Occipital lobe (tissue), 3 donors: ENCODE results near the gene BICDL2. TPM values are rescaled to one million over a fixed set of nuclear protein-coding genes. Genes with fewer than 3 reads are reported as not detected.
A peak's percentile ranks its signal among the peaks of the same experiment; 100 is the strongest.

Source experiments
- DNase-seq: peaks from one replicate; lab custom pipeline; 2025; lab: John Stamatoyannopoulos, UW
- small RNA-seq: library from RNA; depleted of rRNA; stranded (forward); fragments of <200 nt; gene quantifications from one replicate; pipeline ENCODE3, GENCODE V24; 2014
- total RNA-seq: library from RNA; depleted of rRNA; stranded (reverse); fragments of >200 nt; gene quantifications from one replicate; pipeline ENCODE4 v1.2.3, GENCODE V29; 2014

Gene BICDL2
- total RNA-seq, 1 donor from 2014 or later, result not detected

GRCh38 chr16:2986623-2987188, 50.0 kb downstream of the BICDL2 start:
- no peak for DNase-seq

DNA sequence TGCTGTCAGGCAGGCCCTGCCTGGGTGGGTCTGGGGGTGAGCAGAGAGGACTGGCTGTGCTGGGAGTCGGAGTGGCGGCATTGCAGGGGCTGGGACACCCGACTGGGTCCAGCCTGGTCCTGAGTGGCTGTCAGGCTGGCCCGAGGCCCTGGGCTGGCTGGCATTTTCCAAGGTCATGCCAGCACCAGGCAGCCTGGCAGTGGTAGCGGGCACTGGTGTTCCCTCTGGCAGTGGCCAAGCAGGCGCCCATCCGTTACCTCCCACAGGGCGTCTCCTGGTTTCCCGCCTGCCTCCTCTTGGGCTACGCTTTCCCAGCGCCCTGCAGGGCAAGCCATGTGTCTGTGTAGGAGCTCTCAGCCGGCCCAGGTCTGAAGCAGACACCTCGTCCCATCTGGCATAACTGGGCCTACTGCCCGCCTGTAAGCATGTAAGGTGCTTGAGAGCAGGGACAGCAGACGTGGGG, 50.8 kb downstream of the BICDL2 start:
- DNase-seq, result no peak

GRCh38 chr16:2985462-2985861, 51.3 kb downstream of the BICDL2 start:
- DNase-seq, result no peak

- peak; percentile 74 for DNase-seq
These were observed 53.0 kb downstream of the BICDL2 start for GRCh38 chr16:2983706-2984136.

GRCh38 chr16:2982402-2982801, 54.3 kb downstream of the BICDL2 start:
- no peak for DNase-seq

GRCh38 chr16:2981899-2982250, 54.9 kb downstream of the BICDL2 start:
- no peak for DNase-seq

- DNase-seq, result no peak
These were observed 55.4 kb downstream of the BICDL2 start for GRCh38 chr16:2981177-2981898.

GRCh38 chr16:2980227-2981176, 56.2 kb downstream of the BICDL2 start, which contains the start of gene PKMYT1:
Gene PKMYT1, minus strand, starts transcription at chr16:2980446. Its CDS starts 789 bp downstream, at chr16:2979657.
- peak; percentile 79 for DNase-seq

GRCh38 chr16:2979669-2980226, 57.0 kb downstream of the BICDL2 start:
- DNase-seq, result no peak

Small RNA genes within 50 kb of the gene (small RNA-seq; reads per million reads assigned to genes)
- not detected for gene LINC00514
- 0.38 reads per million, percentile 32 among the genes with 10 or more reads in this experiment for gene RNU1-22P

Other genes starting within 250 kb of the BICDL2 start
- not detected for gene PRSS33, start 249.4 kb downstream of the BICDL2 start, total RNA-seq
- gene PRSS41, start 238.5 kb downstream of the BICDL2 start, total RNA-seq, result not detected
- gene PRSS21, start 219.7 kb downstream of the BICDL2 start, total RNA-seq, result not detected
- 0.47 TPM for gene ZG16B, start 206.6 kb downstream of the BICDL2 start, total RNA-seq
- not detected for gene PRSS22, start 178.8 kb downstream of the BICDL2 start, total RNA-seq
- gene FLYWCH2, start 153.7 kb downstream of the BICDL2 start, total RNA-seq, result 43.8 TPM
- gene FLYWCH1, start 125.0 kb downstream of the BICDL2 start, total RNA-seq, result 20.7 TPM
- not detected for gene KREMEN2, start 72.7 kb downstream of the BICDL2 start, total RNA-seq
- gene PAQR4, start 67.6 kb downstream of the BICDL2 start, total RNA-seq, result 19.7 TPM
- gene PKMYT1, start 56.5 kb downstream of the BICDL2 start, total RNA-seq, result 3.0 TPM
- not detected for gene CLDN9, start 24.0 kb downstream of the BICDL2 start, total RNA-seq
- not detected for gene CLDN6, start 18.8 kb downstream of the BICDL2 start, total RNA-seq
- 2.0 TPM for gene TNFRSF12A, start 16.6 kb downstream of the BICDL2 start, total RNA-seq
- gene HCFC1R1, start 13.0 kb downstream of the BICDL2 start, total RNA-seq, result 15.1 TPM
- 5.8 TPM for gene THOC6, start 12.9 kb downstream of the BICDL2 start, total RNA-seq
- gene MMP25, start 9.6 kb upstream of the BICDL2 start, total RNA-seq, result 0.62 TPM
- 1.1 TPM for gene IL32, start 28.7 kb upstream of the BICDL2 start, total RNA-seq
- not detected for gene ZSCAN10, start 62.4 kb upstream of the BICDL2 start, total RNA-seq
- gene ZNF205, start 75.6 kb upstream of the BICDL2 start, total RNA-seq, result 18.9 TPM
- gene ZNF213, start 98.1 kb upstream of the BICDL2 start, total RNA-seq, result 8.3 TPM
- gene OR1F1, start 151.3 kb upstream of the BICDL2 start, total RNA-seq, result 0.78 TPM
- gene ZNF200, start 198.2 kb upstream of the BICDL2 start, total RNA-seq, result 17.9 TPM
- 0.47 TPM for gene MEFV, start 219.7 kb upstream of the BICDL2 start, total RNA-seq
- 55.4 TPM for gene ZNF263, start 246.5 kb upstream of the BICDL2 start, total RNA-seq